HepG2 (cell line): ENCODE results near the gene GIPC3. TPM values are rescaled to one million over a fixed set of nuclear protein-coding genes. Genes with fewer than 3 reads are reported as not detected.

ENCODE experiments used
- AGO2 ChIP-seq: fragments of 200-400 bp; formaldehyde crosslinking; optimal IDR thresholded peaks from 2 replicates; pipeline ENCODE3; 2017; ENCODE audit warnings: mild to moderate bottlenecking, low read depth, low read length, moderate library complexity
- CENPBD1 ChIP-seq: sonication (generic); formaldehyde crosslinking; IDR thresholded peaks from 2 replicates; pipeline ENCODE4 v1.8.0; 2022; ENCODE audit warnings: missing genetic modification reagents, low read depth, mild to moderate bottlenecking, borderline replicate concordance
- IRF2 ChIP-seq: IDR thresholded peaks from 2 replicates; pipeline ENCODE4 v1.6.1; 2018; ENCODE audit warnings: missing genetic modification reagents, missing compliant biosample characterization
- LRRFIP1 ChIP-seq: sonication (generic); formaldehyde crosslinking; conservative IDR thresholded peaks from 2 replicates; pipeline ENCODE4 v1.4.0; 2020; ENCODE audit warnings: missing genetic modification reagents
- MAF1 ChIP-seq: sonication (generic); formaldehyde crosslinking; IDR thresholded peaks from 2 replicates; pipeline ENCODE4 v1.5.0; 2020; ENCODE audit warnings: missing genetic modification reagents, borderline replicate concordance
- NFAT5 ChIP-seq: sonication (generic); formaldehyde crosslinking; IDR thresholded peaks from 2 replicates; pipeline ENCODE4 v1.4.0; 2020; ENCODE audit warnings: missing genetic modification reagents
- NR2F2 ChIP-seq: IDR thresholded peaks from 2 replicates; pipeline ENCODE4 v1.6.1; 2012; ENCODE audit warnings: low read depth, inconsistent platforms, borderline replicate concordance
- RAD21 ChIP-seq: fragments of 450-650 bp; formaldehyde crosslinking; IDR thresholded peaks from 2 replicates; pipeline ENCODE4 v1.5.0; 2020; ENCODE audit warnings: mild to moderate bottlenecking
- STAG1 ChIP-seq: sonication (generic); formaldehyde crosslinking; IDR thresholded peaks from 2 replicates; pipeline ENCODE4 v1.4.0; 2020; ENCODE audit warnings: missing genetic modification reagents
- ZNF562 ChIP-seq: sonication (generic); formaldehyde crosslinking; IDR thresholded peaks from 2 replicates; pipeline ENCODE4 v1.8.0; 2022; ENCODE audit warnings: missing genetic modification reagents, borderline replicate concordance
- ZSCAN12 ChIP-seq: sonication (generic); formaldehyde crosslinking; IDR thresholded peaks from 2 replicates; pipeline ENCODE4 v1.9.0; 2021; ENCODE audit warnings: mild to moderate bottlenecking, missing genetic modification reagents
- polyA plus RNA-seq, 8 experiments: library from polyadenylated mRNA; depleted of rRNA in 3 of 8; stranded (reverse) in 7 of 8; unstranded in 1 of 8; fragments of >200 nt; fragmentation: Illumina TruSeq in 4 of 8; extraction: Trizol in 4 of 8; gene quantifications; 2 replicates each; pipeline versions ENCODE4 v1.2.1 to v1.2.3, GENCODE V29; 2011 to 2016; ENCODE audit warnings: low read depth in 4 of 8, missing spikeins in 1 of 8, mixed read lengths in 1 of 8; ENCODE audit not compliant: insufficient read depth in 1 of 8
- total RNA-seq, 5 experiments: library from RNA; depleted of rRNA; stranded (reverse); fragments of >200 nt; fragmentation: Illumina TruSeq; extraction: Trizol; gene quantifications; 2 replicates each; pipeline ENCODE4 v1.2.3, GENCODE V29; 2016; ENCODE audit warnings: low read depth in 1 of 5
- TF ChIP-seq, protein P1 (sequence below): sonication (generic); formaldehyde crosslinking; conservative IDR thresholded peaks from 2 replicates; pipeline ENCODE4 v1.8.1; 2023; ENCODE audit warnings: missing genetic modification reagents
- TF ChIP-seq, protein P2 (sequence below): sonication (generic); formaldehyde crosslinking; IDR thresholded peaks from 2 replicates; pipeline ENCODE4 v1.4.0; 2020; ENCODE audit warnings: low read depth, mild to moderate bottlenecking, missing genetic modification reagents
- TF ChIP-seq, protein P3 (sequence below): sonication (generic); formaldehyde crosslinking; IDR thresholded peaks from 2 replicates; pipeline ENCODE4 v1.4.0; 2020; ENCODE audit warnings: missing genetic modification reagents

GIPC3 gene
- total and polyA plus RNA-seq, 2 of the 13 experiments (the other 11 are each of a cell fraction or from before 2014, with no cell fraction given): 0.05 TPM; not detected in 1

GRCh38 chr19:3544742-3545668, 40.3 kb upstream of the GIPC3 start (continued):
- TF ChIP-seq NFAT5 (CRISPR knock-in tag) (no peak), LRRFIP1 (CRISPR knock-in tag) (no peak), NR2F2 (no peak), ZNF562 (CRISPR knock-in tag) (no peak), CENPBD1 (CRISPR knock-in tag) (no peak), MAF1 (CRISPR knock-in tag) (no peak), AGO2 (peak; percentile 80), ZSCAN12 (CRISPR knock-in tag) (no peak), IRF2 (CRISPR knock-in tag) (peak; percentile 32; the same call in 1 of the 2 replicates), RAD21 (CRISPR knock-in tag) (peak; percentile 82), STAG1 (CRISPR knock-in tag) (peak; percentile 79)
- TF ChIP-seq, protein P1, sequence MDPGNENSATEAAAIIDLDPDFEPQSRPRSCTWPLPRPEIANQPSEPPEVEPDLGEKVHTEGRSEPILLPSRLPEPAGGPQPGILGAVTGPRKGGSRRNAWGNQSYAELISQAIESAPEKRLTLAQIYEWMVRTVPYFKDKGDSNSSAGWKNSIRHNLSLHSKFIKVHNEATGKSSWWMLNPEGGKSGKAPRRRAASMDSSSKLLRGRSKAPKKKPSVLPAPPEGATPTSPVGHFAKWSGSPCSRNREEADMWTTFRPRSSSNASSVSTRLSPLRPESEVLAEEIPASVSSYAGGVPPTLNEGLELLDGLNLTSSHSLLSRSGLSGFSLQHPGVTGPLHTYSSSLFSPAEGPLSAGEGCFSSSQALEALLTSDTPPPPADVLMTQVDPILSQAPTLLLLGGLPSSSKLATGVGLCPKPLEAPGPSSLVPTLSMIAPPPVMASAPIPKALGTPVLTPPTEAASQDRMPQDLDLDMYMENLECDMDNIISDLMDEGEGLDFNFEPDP (CRISPR knock-in tag): no peak
- TF ChIP-seq, protein P2, sequence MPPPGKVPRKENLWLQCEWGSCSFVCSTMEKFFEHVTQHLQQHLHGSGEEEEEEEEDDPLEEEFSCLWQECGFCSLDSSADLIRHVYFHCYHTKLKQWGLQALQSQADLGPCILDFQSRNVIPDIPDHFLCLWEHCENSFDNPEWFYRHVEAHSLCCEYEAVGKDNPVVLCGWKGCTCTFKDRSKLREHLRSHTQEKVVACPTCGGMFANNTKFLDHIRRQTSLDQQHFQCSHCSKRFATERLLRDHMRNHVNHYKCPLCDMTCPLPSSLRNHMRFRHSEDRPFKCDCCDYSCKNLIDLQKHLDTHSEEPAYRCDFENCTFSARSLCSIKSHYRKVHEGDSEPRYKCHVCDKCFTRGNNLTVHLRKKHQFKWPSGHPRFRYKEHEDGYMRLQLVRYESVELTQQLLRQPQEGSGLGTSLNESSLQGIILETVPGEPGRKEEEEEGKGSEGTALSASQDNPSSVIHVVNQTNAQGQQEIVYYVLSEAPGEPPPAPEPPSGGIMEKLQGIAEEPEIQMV (CRISPR knock-in tag): no peak
- TF ChIP-seq, protein P3, sequence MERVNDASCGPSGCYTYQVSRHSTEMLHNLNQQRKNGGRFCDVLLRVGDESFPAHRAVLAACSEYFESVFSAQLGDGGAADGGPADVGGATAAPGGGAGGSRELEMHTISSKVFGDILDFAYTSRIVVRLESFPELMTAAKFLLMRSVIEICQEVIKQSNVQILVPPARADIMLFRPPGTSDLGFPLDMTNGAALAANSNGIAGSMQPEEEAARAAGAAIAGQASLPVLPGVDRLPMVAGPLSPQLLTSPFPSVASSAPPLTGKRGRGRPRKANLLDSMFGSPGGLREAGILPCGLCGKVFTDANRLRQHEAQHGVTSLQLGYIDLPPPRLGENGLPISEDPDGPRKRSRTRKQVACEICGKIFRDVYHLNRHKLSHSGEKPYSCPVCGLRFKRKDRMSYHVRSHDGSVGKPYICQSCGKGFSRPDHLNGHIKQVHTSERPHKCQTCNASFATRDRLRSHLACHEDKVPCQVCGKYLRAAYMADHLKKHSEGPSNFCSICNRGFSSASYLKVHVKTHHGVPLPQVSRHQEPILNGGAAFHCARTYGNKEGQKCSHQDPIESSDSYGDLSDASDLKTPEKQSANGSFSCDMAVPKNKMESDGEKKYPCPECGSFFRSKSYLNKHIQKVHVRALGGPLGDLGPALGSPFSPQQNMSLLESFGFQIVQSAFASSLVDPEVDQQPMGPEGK (CRISPR knock-in tag): peak; percentile 52
